Measurements from ENCODE around the gene TTLL5.

- TF ChIP-seq CTCF (conservative IDR thresholded peaks at IDR 0.05; ENCODE audit: low read depth, low read length): no peak
- TF ChIP-seq EZH2 (IDR thresholded peaks at IDR 0.05; ENCODE audit: low read length, unreplicated experiment): no peak
- no peak for TF ChIP-seq EZH2phosphoT487 (IDR thresholded peaks at IDR 0.05; ENCODE audit: borderline replicate concordance, low read length)
Observed at GRCh38 chr14:75645056-75645455, 16.0 kb upstream of the TTLL5 start.

All from PC-3 (cell line).